SK-N-SH treated with all-trans-retinoic acid at 6 μM for 48 hours (cell line): Measurements from ENCODE around the gene COBL.

Source experiments
- ATAC-seq: fragments of 200-7000 bp; cut with Tn5 transposase; 3 replicates; pipeline ENCODE4 v1.9.1; 2020; ENCODE audit warnings: mild to moderate bottlenecking, moderate library complexity
- ARNTL ChIP-seq: fragments of 450-650 bp; formaldehyde crosslinking; IDR thresholded peaks from 2 replicates; pipeline ENCODE4 v1.5.0; 2020; ENCODE audit warnings: low read depth, mild to moderate bottlenecking, moderate library complexity, borderline replicate concordance
- ESRRG ChIP-seq: fragments of 250-450 bp; sonication (Bioruptor Pico); IDR thresholded peaks from 2 replicates; pipeline ENCODE4 v1.6.1; 2021; ENCODE audit warnings: mild to moderate bottlenecking
- GLIS3 ChIP-seq: fragments of 250-450 bp; sonication (Bioruptor Pico); IDR thresholded peaks from 2 replicates; pipeline ENCODE4 v1.5.0; 2020; ENCODE audit warnings: mild to moderate bottlenecking, moderate library complexity
- ISL1 ChIP-seq: fragments of 250-450 bp; sonication (Bioruptor Pico); IDR thresholded peaks from 2 replicates; pipeline ENCODE4 v2.1.2; 2022; ENCODE audit warnings: mild to moderate bottlenecking, moderate library complexity
- OSR1 ChIP-seq: fragments of 250-450 bp; sonication (Bioruptor Pico); IDR thresholded peaks from 2 replicates; pipeline ENCODE4 v1.8.0; 2022; ENCODE audit warnings: moderate library complexity, mild to moderate bottlenecking, inconsistent platforms
- POU6F1 ChIP-seq: fragments of 250-450 bp; sonication (Bioruptor Pico); IDR thresholded peaks from 2 replicates; pipeline ENCODE4 v1.8.0; 2021; ENCODE audit warnings: low read depth, mild to moderate bottlenecking, moderate library complexity, borderline replicate concordance
- PPARA ChIP-seq: fragments of 250-450 bp; sonication (Bioruptor Pico); IDR thresholded peaks from 2 replicates; pipeline ENCODE4 v1.5.0; 2020; ENCODE audit warnings: mild to moderate bottlenecking, borderline replicate concordance
- RARB ChIP-seq: fragments of 250-450 bp; sonication (Bioruptor Pico); IDR thresholded peaks from 2 replicates; pipeline ENCODE4 v1.8.0; 2021; ENCODE audit warnings: mild to moderate bottlenecking, moderate library complexity
- SNAI2 ChIP-seq: fragments of 250-450 bp; sonication (Bioruptor Pico); IDR thresholded peaks from 2 replicates; pipeline ENCODE4 v1.5.0; 2020; ENCODE audit warnings: mild to moderate bottlenecking, moderate library complexity
- TCF4 ChIP-seq: fragments of 250-450 bp; sonication (Bioruptor Pico); IDR thresholded peaks from 2 replicates; pipeline ENCODE4 v1.8.0; 2021; ENCODE audit warnings: mild to moderate bottlenecking, moderate library complexity, borderline replicate concordance
- TOX ChIP-seq: fragments of 250-450 bp; sonication (Bioruptor Pico); IDR thresholded peaks from 2 replicates; pipeline ENCODE4 v1.8.0; 2021; ENCODE audit warnings: mild to moderate bottlenecking, moderate library complexity, borderline replicate concordance
- TSHZ2 ChIP-seq: fragments of 250-450 bp; sonication (Bioruptor Pico); IDR thresholded peaks from 2 replicates; pipeline ENCODE4 v1.5.0; 2020; ENCODE audit warnings: mild to moderate bottlenecking, moderate library complexity
- ZC3H10 ChIP-seq: fragments of 250-450 bp; sonication (Bioruptor Pico); IDR thresholded peaks from 2 replicates; pipeline ENCODE4 v1.5.1; 2021; ENCODE audit warnings: mild to moderate bottlenecking, moderate library complexity
- ZFP30 ChIP-seq: fragments of 450-650 bp; formaldehyde crosslinking; IDR thresholded peaks from 2 replicates; pipeline ENCODE4 v1.5.0; 2022; ENCODE audit warnings: mild to moderate bottlenecking, moderate library complexity
- ZNF565 ChIP-seq: fragments of 450-650 bp; formaldehyde crosslinking; conservative IDR thresholded peaks from 2 replicates; pipeline ENCODE4 v1.5.0; 2020; ENCODE audit warnings: low read depth, mild to moderate bottlenecking, moderate library complexity
- ZNF70 ChIP-seq: fragments of 450-650 bp; formaldehyde crosslinking; IDR thresholded peaks from 2 replicates; pipeline ENCODE4 v1.5.0; 2020; ENCODE audit warnings: mild to moderate bottlenecking, moderate library complexity
- ZNF8 ChIP-seq: fragments of 450-650 bp; formaldehyde crosslinking; IDR thresholded peaks from 2 replicates; pipeline ENCODE4 v1.5.0; 2020; ENCODE audit warnings: mild to moderate bottlenecking, moderate library complexity
- TF ChIP-seq, protein P1 (sequence below): fragments of 250-450 bp; sonication (Bioruptor Pico); IDR thresholded peaks from 2 replicates; pipeline ENCODE4 v1.5.1; 2020; ENCODE audit warnings: low read depth, mild to moderate bottlenecking, moderate library complexity

Gene COBL

GRCh38 chr7:51274955-51275354, 41.7 kb downstream of the COBL start (continued):
- TF ChIP-seq, protein P1, sequence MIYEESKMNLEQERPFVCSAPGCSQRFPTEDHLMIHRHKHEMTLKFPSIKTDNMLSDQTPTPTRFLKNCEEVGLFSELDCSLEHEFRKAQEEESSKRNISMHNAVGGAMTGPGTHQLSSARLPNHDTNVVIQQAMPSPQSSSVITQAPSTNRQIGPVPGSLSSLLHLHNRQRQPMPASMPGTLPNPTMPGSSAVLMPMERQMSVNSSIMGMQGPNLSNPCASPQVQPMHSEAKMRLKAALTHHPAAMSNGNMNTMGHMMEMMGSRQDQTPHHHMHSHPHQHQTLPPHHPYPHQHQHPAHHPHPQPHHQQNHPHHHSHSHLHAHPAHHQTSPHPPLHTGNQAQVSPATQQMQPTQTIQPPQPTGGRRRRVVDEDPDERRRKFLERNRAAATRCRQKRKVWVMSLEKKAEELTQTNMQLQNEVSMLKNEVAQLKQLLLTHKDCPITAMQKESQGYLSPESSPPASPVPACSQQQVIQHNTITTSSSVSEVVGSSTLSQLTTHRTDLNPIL (CRISPR knock-in tag): no peak
- TF ChIP-seq RARB (CRISPR knock-in tag): no peak
- no peak for TF ChIP-seq ZNF565 (CRISPR knock-in tag)
- TF ChIP-seq ISL1 (CRISPR knock-in tag): no peak
- no peak for TF ChIP-seq ARNTL (CRISPR knock-in tag)
- TF ChIP-seq TSHZ2 (CRISPR knock-in tag): no peak
- TF ChIP-seq, all 23 proteins: peak for 0

- no peak for ATAC-seq
- TF ChIP-seq ZNF565 (CRISPR knock-in tag) (no peak), SNAI2 (CRISPR knock-in tag) (no peak), ZFP30 (CRISPR knock-in tag) (no peak), ZC3H10 (CRISPR knock-in tag) (no peak)
- TF ChIP-seq, all 23 proteins: peak for 0
These were observed 42.6 kb downstream of the COBL start for GRCh38 chr7:51274001-51274400.

DNA sequence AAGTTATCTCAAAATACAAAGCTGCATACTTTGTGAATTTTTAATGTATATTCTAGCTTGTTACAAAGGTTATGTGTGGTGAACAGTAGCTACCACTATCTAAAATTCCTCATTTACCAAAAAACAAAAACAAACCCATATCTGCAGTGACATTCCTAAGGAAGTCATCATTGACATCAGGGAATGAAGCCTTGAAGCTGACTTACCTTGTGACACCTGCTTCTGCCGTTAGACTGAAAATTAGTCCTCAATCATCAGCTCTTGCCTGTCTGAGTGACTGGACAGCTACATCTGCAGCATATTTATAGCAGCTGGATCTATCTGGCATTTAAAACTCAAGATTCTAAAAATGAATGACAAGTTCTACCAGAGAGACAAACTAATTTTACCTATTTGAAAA, 43.2 kb downstream of the COBL start:
- ATAC-seq: no peak

GRCh38 chr7:51270965-51271364, 45.6 kb downstream of the COBL start:
- ATAC-seq: no peak
- no peak for TF ChIP-seq ISL1 (CRISPR knock-in tag)
- no peak for TF ChIP-seq TOX (CRISPR knock-in tag)
- no peak for TF ChIP-seq ZNF8 (CRISPR knock-in tag)
- no peak for TF ChIP-seq GLIS3 (CRISPR knock-in tag)
- no peak for TF ChIP-seq ESRRG (CRISPR knock-in tag)
- no peak for TF ChIP-seq TCF4
- TF ChIP-seq POU6F1: no peak
- TF ChIP-seq ARNTL (CRISPR knock-in tag): no peak
- TF ChIP-seq ZNF565 (CRISPR knock-in tag): no peak
- TF ChIP-seq, all 23 proteins: peak for 0

More for the DNA sequence above, 43.2 kb downstream of the COBL start:
- TF ChIP-seq OSR1: no peak
- TF ChIP-seq RARB (CRISPR knock-in tag): no peak
- TF ChIP-seq ZC3H10 (CRISPR knock-in tag): no peak
- no peak for TF ChIP-seq SNAI2 (CRISPR knock-in tag)
- no peak for TF ChIP-seq GLIS3 (CRISPR knock-in tag)

- TF ChIP-seq PPARA (no peak), SNAI2 (CRISPR knock-in tag) (no peak), ARNTL (CRISPR knock-in tag) (no peak), ZNF70 (CRISPR knock-in tag) (no peak), OSR1 (no peak)
- ATAC-seq: no peak
These were observed 46.7 kb downstream of the COBL start for GRCh38 chr7:51269911-51270310.

- no peak for TF ChIP-seq ARNTL (CRISPR knock-in tag)
- TF ChIP-seq GLIS3 (CRISPR knock-in tag): no peak
- TF ChIP-seq ZNF565 (CRISPR knock-in tag): no peak
- TF ChIP-seq OSR1: no peak
- no peak for TF ChIP-seq TSHZ2 (CRISPR knock-in tag)
- TF ChIP-seq, all 23 proteins: peak for 0
- ATAC-seq: no peak
These were observed 47.3 kb downstream of the COBL start for GRCh38 chr7:51269321-51269720.
